CD1c-positive myeloid dendritic cell (primary cell): Measurements from ENCODE around the gene SPAM1.
"Not testable (repeated sequence)": the region's sequence is repeated elsewhere in the genome, so short reads cannot be mapped to it uniquely, and the experiment has no call there.

ENCODE experiments used
- DNase-seq: peaks from one replicate; pipeline ENCODE4 v3.0.0-alpha.2; 2016; ENCODE audit errors: extremely low spot score

The SPAM1 gene

GRCh38 chr7:123924941-123925340 is at the start of gene SPAM1:
Gene SPAM1, plus strand, starts transcription at chr7:123925241. Its CDS starts 28,330 bp downstream, at chr7:123953571.
- DNase-seq, result no peak

- DNase-seq, result no peak
Measured at GRCh38 chr7:123876557-123877256, 48.3 kb upstream of the SPAM1 start.

GRCh38 chr7:123879628-123880027 is 45.4 kb upstream of the SPAM1 start:
- DNase-seq, result no peak

- DNase-seq, result no peak
Measured at GRCh38 chr7:123881300-123881699, 43.7 kb upstream of the SPAM1 start.

- no peak for DNase-seq
Measured at GRCh38 chr7:123883154-123883553, 41.9 kb upstream of the SPAM1 start.

- DNase-seq, result no peak
Measured at GRCh38 chr7:123888192-123888591, 36.8 kb upstream of the SPAM1 start.

GRCh38 chr7:123894753-123895152 is 30.3 kb upstream of the SPAM1 start:
- DNase-seq, result not testable (repeated sequence)

- no peak for DNase-seq
Measured at GRCh38 chr7:123901101-123901500, 23.9 kb upstream of the SPAM1 start.

GRCh38 chr7:123905714-123906113 is 19.3 kb upstream of the SPAM1 start:
- no peak for DNase-seq

- DNase-seq, result peak; percentile 8
Measured at GRCh38 chr7:123916240-123916724, 8.8 kb upstream of the SPAM1 start.

- no peak for DNase-seq
Measured at GRCh38 chr7:123917878-123918277, 7.2 kb upstream of the SPAM1 start.

- no peak for DNase-seq
Measured at GRCh38 chr7:123918309-123918708, 6.7 kb upstream of the SPAM1 start.

GRCh38 chr7:123923599-123923998 is 1.4 kb upstream of the SPAM1 start:
- no peak for DNase-seq

- no peak for DNase-seq
Measured at GRCh38 chr7:123929107-123929506, 4.1 kb downstream of the SPAM1 start.

- DNase-seq, result no peak
Measured at GRCh38 chr7:123929655-123930054, 4.6 kb downstream of the SPAM1 start.

GRCh38 chr7:123935436-123936381 is 10.7 kb downstream of the SPAM1 start:
- DNase-seq, result no peak

GRCh38 chr7:123936388-123936787 is 11.3 kb downstream of the SPAM1 start:
- DNase-seq, result no peak

GRCh38 chr7:123939784-123940183 is 14.7 kb downstream of the SPAM1 start:
- DNase-seq, result no peak

- DNase-seq, result no peak
Measured at GRCh38 chr7:123941391-123942180, 16.5 kb downstream of the SPAM1 start.

- no peak for DNase-seq
Measured at GRCh38 chr7:123944395-123944794, 19.4 kb downstream of the SPAM1 start.

- no peak for DNase-seq
Measured at GRCh38 chr7:123945938-123946337, 20.9 kb downstream of the SPAM1 start.

GRCh38 chr7:123948136-123948535 is 23.1 kb downstream of the SPAM1 start:
- no peak for DNase-seq
